GM18861 (cell line): ENCODE data around the gene CASP10.

Experiments used
- ATAC-seq: cut with Tn5 transposase; IDR thresholded peaks from one replicate; pipeline ENCODE4 v1.9.1; 2021; ENCODE audit not compliant: unreplicated experiment

CASP10 gene

GRCh38 chr2:201195331-201195730 is 12.4 kb downstream of the CASP10 start:
- no peak for ATAC-seq

GRCh38 chr2:201196003-201196402 is 13.1 kb downstream of the CASP10 start:
- ATAC-seq, result no peak

GRCh38 chr2:201196803-201197202 is 13.9 kb downstream of the CASP10 start:
- no peak for ATAC-seq

- ATAC-seq, result no peak
These were observed 14.8 kb downstream of the CASP10 start for GRCh38 chr2:201197781-201198180.

GRCh38 chr2:201199847-201200246 is 16.9 kb downstream of the CASP10 start:
- ATAC-seq, result no peak

- no peak for ATAC-seq
These were observed 17.4 kb downstream of the CASP10 start for GRCh38 chr2:201200345-201200744.

- ATAC-seq, result no peak
These were observed 18.4 kb downstream of the CASP10 start for GRCh38 chr2:201201371-201201770.

- peak; percentile 4 for ATAC-seq
These were observed 21.1 kb downstream of the CASP10 start for GRCh38 chr2:201203916-201204654.

GRCh38 chr2:201204655-201205514 is 21.9 kb downstream of the CASP10 start:
- ATAC-seq, result peak; percentile 65

- ATAC-seq, result no peak
These were observed 22.5 kb downstream of the CASP10 start for GRCh38 chr2:201205515-201205849.

GRCh38 chr2:201208563-201209252 is 25.8 kb downstream of the CASP10 start:
- peak; percentile 49 for ATAC-seq

GRCh38 chr2:201215963-201216362 is 33.0 kb downstream of the CASP10 start:
- ATAC-seq, result no peak

- no peak for ATAC-seq
These were observed 34.0 kb downstream of the CASP10 start for GRCh38 chr2:201216918-201217317.

- no peak for ATAC-seq
These were observed 35.8 kb downstream of the CASP10 start for GRCh38 chr2:201218780-201219179.

- no peak for ATAC-seq
These were observed 36.6 kb downstream of the CASP10 start for GRCh38 chr2:201219328-201220096.

GRCh38 chr2:201220102-201220570 is 37.2 kb downstream of the CASP10 start:
- no peak for ATAC-seq

- peak; percentile 74 for ATAC-seq
These were observed 40.4 kb downstream of the CASP10 start for GRCh38 chr2:201223089-201224073.

GRCh38 chr2:201228271-201228911 is 45.5 kb downstream of the CASP10 start:
- ATAC-seq, result no peak

- no peak for ATAC-seq
These were observed 46.0 kb downstream of the CASP10 start for GRCh38 chr2:201228912-201229290.
